GM21447 (cell line): ENCODE data around the gene ARHGEF11.

ENCODE experiments used
- ATAC-seq: cut with Tn5 transposase; IDR thresholded peaks from one replicate; pipeline ENCODE4 v1.9.1; 2021; ENCODE audit not compliant: unreplicated experiment

The ARHGEF11 gene

DNA sequence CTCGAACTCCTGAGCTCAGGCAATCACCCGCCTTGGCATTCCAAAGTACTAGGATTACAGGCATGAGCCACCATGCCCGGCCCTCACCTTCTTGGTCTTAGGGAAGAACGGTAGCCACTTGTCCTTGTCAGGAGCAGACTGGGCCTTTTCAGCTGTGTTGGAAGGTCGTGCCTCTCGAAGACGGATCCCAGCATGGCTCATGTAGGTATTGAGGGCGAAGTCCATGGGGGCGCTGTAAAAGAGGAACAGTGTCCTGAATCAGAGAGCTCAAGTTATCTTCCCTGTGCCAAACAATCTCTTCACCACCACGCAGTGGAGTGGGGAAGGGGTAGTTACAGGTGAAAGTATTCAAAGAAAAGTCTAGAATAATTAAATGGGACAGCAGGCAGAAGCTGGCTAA lies 89.2 kb downstream of the ARHGEF11 start:
- ATAC-seq = no peak

- no peak for ATAC-seq
Observed at GRCh38 chr1:156953571-156953970, 92.0 kb downstream of the ARHGEF11 start.

- no peak for ATAC-seq
Observed at GRCh38 chr1:156951371-156951770, 94.2 kb downstream of the ARHGEF11 start.

- no peak for ATAC-seq
Observed at GRCh38 chr1:156949127-156949526, 96.4 kb downstream of the ARHGEF11 start.

GRCh38 chr1:156948708-156949107 lies 96.8 kb downstream of the ARHGEF11 start:
- ATAC-seq = no peak

GRCh38 chr1:156947818-156948525 lies 97.6 kb downstream of the ARHGEF11 start:
- ATAC-seq = no peak

- ATAC-seq = no peak
Observed at GRCh38 chr1:156947127-156947526, 98.4 kb downstream of the ARHGEF11 start.

DNA sequence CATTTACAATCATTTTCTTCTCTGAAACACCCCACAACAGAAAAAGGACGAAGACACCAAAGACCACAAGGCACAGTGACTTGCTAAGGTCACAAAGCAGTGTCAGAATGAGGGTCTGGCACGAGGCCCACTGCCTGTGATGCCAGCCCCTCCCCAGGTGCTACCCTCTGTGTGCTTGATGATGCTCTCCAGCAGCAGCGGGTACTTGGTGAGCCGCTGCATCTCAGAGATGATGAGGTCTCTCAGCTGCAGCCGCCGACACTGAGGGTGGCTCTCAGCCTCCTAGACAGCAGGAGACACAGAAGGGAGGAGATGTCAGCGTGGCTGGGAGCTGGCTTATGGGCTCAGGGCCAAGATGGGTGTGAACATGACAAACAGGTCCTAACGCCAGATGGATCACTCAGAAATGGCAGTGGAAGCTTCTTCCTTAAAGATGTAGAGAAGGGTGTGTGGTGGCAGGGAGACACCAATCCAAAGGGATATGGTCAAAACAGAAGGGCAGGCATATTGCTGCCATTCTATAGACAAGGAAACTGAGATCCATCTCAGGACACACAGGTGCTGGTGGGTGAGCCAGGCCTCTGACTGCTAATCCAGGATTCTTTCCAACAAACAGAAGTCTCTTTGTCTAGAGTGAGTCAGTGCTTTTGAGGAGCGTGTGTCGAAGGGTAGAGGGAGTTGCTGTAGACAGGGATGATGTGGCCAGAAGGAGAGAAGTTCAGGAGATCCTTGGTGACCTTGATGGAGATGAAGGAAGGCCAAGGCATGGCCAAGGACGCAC lies 99.5 kb downstream of the ARHGEF11 start:
- ATAC-seq = no peak

GRCh38 chr1:156944848-156945247 lies 100.7 kb downstream of the ARHGEF11 start:
- ATAC-seq = no peak

DNA sequence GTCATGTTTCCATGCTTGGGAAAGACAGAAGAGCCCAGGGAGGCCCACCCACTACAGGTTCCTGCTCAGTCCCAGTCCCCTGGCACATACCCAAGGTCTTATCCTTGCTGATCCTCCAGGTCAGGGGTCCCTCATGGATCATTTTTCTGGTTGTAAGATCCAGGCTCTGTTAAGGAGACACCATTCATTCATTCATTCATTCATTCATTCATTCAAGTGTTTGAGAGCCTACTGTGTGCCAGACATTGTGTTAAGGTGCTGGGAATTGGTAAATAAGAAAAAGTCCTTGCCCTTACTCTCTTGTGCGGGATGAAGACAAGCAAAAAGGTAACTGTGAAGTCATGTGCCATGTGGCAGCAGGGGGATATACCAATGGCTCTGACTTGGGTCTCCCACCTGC lies 101.3 kb downstream of the ARHGEF11 start:
- ATAC-seq = no peak

- no peak for ATAC-seq
Observed at GRCh38 chr1:156943756-156944155, 101.8 kb downstream of the ARHGEF11 start.

- no peak for ATAC-seq
Observed at GRCh38 chr1:156942576-156942975, 103.0 kb downstream of the ARHGEF11 start.

DNA sequence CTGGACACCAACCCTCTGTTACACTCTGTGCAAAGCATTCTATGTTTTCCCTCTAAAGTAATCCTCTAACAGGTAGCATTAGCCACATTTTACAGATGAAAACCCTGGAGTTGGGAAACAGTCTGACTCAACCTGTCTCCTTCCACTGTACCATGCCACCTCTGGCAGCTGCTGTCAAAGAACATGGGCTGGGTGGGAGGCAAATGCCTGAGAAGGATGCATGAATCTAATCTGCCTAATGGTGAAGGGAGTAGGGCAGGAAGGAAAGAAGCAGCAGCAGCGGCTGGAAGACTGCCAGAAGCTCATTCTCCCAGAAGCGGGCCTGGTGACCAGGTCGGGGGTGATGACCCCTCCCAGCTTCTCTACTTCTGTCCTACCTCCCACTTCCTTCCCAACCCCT lies 103.4 kb downstream of the ARHGEF11 start:
- ATAC-seq = no peak

DNA sequence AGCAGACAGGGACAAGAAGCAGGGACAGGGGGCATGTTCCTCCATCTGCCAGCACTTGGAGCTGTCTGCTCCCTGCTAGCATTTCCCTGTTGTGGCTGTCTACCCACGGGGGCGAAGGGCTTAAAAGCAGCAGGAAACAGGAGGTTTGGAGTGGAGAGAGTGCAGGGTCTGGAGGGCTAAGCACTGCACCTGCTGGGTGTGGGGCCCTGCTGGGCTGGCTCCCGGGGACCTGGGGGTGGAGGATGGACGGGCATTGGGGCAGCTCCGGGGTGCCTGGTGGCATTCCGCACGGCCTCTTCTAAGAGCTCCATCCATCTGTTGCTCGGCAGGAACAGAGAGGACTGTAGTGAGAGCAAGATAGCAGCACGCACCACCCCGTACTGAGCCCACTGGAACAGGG lies 103.9 kb downstream of the ARHGEF11 start:
- no peak for ATAC-seq

GRCh38 chr1:156939786-156940334 lies 105.7 kb downstream of the ARHGEF11 start:
- no peak for ATAC-seq

GRCh38 chr1:156938813-156939212 lies 106.7 kb downstream of the ARHGEF11 start:
- no peak for ATAC-seq

DNA sequence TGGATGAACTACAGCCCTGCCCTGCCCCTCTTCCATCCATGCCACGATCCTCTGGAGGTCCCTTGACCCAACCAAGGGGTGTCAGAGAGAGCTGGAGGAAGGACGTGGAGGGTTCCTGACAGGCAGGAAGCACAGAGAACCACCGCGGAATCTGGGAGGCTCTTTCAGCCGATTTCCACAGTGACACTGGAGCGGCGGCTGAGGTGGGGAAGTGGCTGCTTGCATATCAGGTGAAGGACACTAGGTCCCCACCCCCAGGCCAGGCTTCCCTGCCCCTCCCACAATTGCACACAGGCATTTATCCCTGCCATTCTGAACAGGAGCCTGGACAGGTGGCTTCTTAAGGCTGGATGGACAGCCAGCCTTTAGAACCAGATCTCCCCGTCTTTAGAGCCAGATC lies 107.7 kb downstream of the ARHGEF11 start:
- ATAC-seq = no peak

GRCh38 chr1:156936721-156937220 lies 108.8 kb downstream of the ARHGEF11 start:
- no peak for ATAC-seq

GRCh38 chr1:156936191-156936590 lies 109.4 kb downstream of the ARHGEF11 start:
- no peak for ATAC-seq

GRCh38 chr1:156935505-156936128 lies 109.9 kb downstream of the ARHGEF11 start:
- no peak for ATAC-seq

DNA sequence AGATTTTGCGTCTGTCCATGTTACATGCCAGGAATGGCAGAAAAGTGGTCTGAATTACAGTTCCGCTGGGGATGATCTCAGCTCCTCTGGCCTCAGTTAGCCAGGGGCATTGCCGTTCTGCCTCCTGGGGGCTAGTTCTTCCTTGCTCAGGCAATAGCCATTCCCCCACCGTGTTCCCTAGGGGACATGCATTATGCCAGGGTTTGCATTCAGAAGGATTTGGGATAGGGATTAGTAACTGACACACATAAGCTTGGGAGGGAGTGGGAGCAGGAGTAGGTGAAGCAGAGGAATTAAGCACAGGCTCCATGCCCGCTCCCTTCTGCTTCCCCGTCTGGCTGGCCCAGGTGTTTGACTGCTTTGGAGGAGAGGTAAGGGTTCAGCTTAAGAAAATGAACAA lies 112.4 kb downstream of the ARHGEF11 start:
- ATAC-seq = no peak
